ENCODE data around the gene PHF11. TPM values are rescaled to one million over a fixed set of nuclear protein-coding genes. Genes with fewer than 3 reads are reported as not detected.
A peak's percentile ranks its signal among the peaks of the same experiment; 100 is the strongest.
"Not testable (repeated sequence)": the region's sequence is repeated elsewhere in the genome, so short reads cannot be mapped to it uniquely, and the experiment has no call there.

The PHF11 gene
- total RNA-seq, 1 experiment from 2014 or later, result 21.8 TPM

- no peak for DNase-seq (ENCODE audit: low spot score)
These were observed 50.8 kb downstream of the PHF11 start for GRCh38 chr13:49546561-49546960.

- no peak for DNase-seq (ENCODE audit: low spot score)
These were observed 53.5 kb downstream of the PHF11 start for GRCh38 chr13:49549289-49549688.

GRCh38 chr13:49550942-49551644 lies 55.3 kb downstream of the PHF11 start:
- no peak for DNase-seq (ENCODE audit: low spot score)

- DNase-seq (ENCODE audit: low spot score), result no peak
These were observed 58.1 kb downstream of the PHF11 start for GRCh38 chr13:49553888-49554287.

- no peak for DNase-seq (ENCODE audit: low spot score)
These were observed 58.6 kb downstream of the PHF11 start for GRCh38 chr13:49554387-49554786.

GRCh38 chr13:49559006-49559405 lies 63.3 kb downstream of the PHF11 start:
- DNase-seq (ENCODE audit: low spot score), result no peak

GRCh38 chr13:49560270-49561061 lies 64.7 kb downstream of the PHF11 start:
- DNase-seq (ENCODE audit: low spot score), result no peak

- peak; percentile 13 for DNase-seq (ENCODE audit: low spot score)
These were observed 65.3 kb downstream of the PHF11 start for GRCh38 chr13:49561062-49561410.

- DNase-seq (ENCODE audit: low spot score), result no peak
These were observed 67.8 kb downstream of the PHF11 start for GRCh38 chr13:49563516-49563915.

- not testable (repeated sequence) for DNase-seq (ENCODE audit: low spot score)
These were observed 69.7 kb downstream of the PHF11 start for GRCh38 chr13:49565461-49565860.

GRCh38 chr13:49566461-49566860 lies 70.7 kb downstream of the PHF11 start:
- DNase-seq (ENCODE audit: low spot score), result no peak

- no peak for DNase-seq (ENCODE audit: low spot score)
These were observed 71.7 kb downstream of the PHF11 start for GRCh38 chr13:49567491-49567890.

- DNase-seq (ENCODE audit: low spot score), result peak; percentile 10
These were observed 74.4 kb downstream of the PHF11 start for GRCh38 chr13:49569993-49570689.

- no peak for DNase-seq (ENCODE audit: low spot score)
These were observed 75.8 kb downstream of the PHF11 start for GRCh38 chr13:49571299-49572240.

Other genes starting within 250 kb of the PHF11 start
- 7.0 and 27.1 TPM in 2 replicates for gene CDADC1, start 248.0 kb upstream of the PHF11 start, total RNA-seq (2014; rRNA removed; shearing (Covaris generic))
- 6.3 and 17.5 TPM in 2 replicates for gene CAB39L, start 51.9 kb upstream of the PHF11 start, total RNA-seq (2014; rRNA removed; shearing (Covaris generic))
- 5.3 and 8.7 TPM in 2 replicates for gene SETDB2, start 51.7 kb upstream of the PHF11 start, total RNA-seq (2014; rRNA removed; shearing (Covaris generic))
- gene RCBTB1, start 89.6 kb downstream of the PHF11 start, total RNA-seq (2014; rRNA removed; shearing (Covaris generic)), result 20.5 and 26.2 TPM in 2 replicates
- not detected in 2 replicates for gene ARL11, start 132.6 kb downstream of the PHF11 start, total RNA-seq (2014; rRNA removed; shearing (Covaris generic))
- gene EBPL, start 195.5 kb downstream of the PHF11 start, total RNA-seq (2014; rRNA removed; shearing (Covaris generic)), result 123 and 133 TPM in 2 replicates

Data from A172 (cell line).